ENCODE results near the gene ALG13.

DNA sequence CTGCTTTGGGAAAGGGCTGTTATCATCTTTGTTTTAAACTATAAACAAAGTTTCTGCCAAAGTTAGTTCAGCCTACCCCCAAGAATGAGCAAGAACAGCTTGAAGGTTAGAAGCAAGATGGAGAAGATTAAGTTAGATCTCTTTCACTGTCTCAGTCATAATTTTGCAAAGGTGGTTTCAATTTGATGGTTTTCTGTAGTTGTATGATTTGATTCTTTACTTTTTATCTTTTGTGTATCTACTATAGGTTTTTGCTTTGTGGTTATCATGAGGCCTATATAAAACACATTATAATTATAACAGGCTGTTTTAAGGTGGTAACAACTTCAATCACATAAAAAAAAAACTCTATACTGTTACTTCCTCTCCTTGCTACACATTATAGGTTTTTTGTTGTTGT, 35.4 kb upstream of the ALG13 start:
- no peak for TF ChIP-seq POLR2A (IDR thresholded peaks at IDR 0.05)
- TF ChIP-seq, protein P1, sequence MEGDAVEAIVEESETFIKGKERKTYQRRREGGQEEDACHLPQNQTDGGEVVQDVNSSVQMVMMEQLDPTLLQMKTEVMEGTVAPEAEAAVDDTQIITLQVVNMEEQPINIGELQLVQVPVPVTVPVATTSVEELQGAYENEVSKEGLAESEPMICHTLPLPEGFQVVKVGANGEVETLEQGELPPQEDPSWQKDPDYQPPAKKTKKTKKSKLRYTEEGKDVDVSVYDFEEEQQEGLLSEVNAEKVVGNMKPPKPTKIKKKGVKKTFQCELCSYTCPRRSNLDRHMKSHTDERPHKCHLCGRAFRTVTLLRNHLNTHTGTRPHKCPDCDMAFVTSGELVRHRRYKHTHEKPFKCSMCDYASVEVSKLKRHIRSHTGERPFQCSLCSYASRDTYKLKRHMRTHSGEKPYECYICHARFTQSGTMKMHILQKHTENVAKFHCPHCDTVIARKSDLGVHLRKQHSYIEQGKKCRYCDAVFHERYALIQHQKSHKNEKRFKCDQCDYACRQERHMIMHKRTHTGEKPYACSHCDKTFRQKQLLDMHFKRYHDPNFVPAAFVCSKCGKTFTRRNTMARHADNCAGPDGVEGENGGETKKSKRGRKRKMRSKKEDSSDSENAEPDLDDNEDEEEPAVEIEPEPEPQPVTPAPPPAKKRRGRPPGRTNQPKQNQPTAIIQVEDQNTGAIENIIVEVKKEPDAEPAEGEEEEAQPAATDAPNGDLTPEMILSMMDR (IDR thresholded peaks at IDR 0.05), result no peak

Data from uterus (tissue), 2 donors.